Gastroesophageal sphincter (tissue), 3 donors: ENCODE results near the gene FBXL4.

Source experiments
- CTCF ChIP-seq, 4 experiments: fragments of 200-600 bp in 2 of 4; fragments of 450-650 bp in 2 of 4; sonication (generic) in 1 of 4; IDR thresholded peaks; one replicate each; pipeline ENCODE4 v1.5.1; 2017 to 2019; ENCODE audit warnings: antibody characterized with exemption in 4 of 4, mild to moderate bottlenecking in 2 of 4, moderate library complexity in 2 of 4
- EP300 ChIP-seq: sonication (generic); formaldehyde crosslinking; IDR thresholded peaks from one replicate; pipeline ENCODE4 v1.6.1; 2017; ENCODE audit warnings: antibody characterized with exemption, mild to moderate bottlenecking
- POLR2A ChIP-seq, 2 donors: fragments of 450-650 bp; IDR thresholded peaks; one replicate each; pipeline ENCODE4 v1.6.1; 2017; ENCODE audit warnings: antibody characterized with exemption in 2 of 2, mild to moderate bottlenecking in 2 of 2, moderate library complexity in 1 of 2
- POLR2AphosphoS5 ChIP-seq: sonication (generic); formaldehyde crosslinking; IDR thresholded peaks from one replicate; pipeline ENCODE4 v1.6.1; 2017; ENCODE audit warnings: antibody characterized with exemption

DNA sequence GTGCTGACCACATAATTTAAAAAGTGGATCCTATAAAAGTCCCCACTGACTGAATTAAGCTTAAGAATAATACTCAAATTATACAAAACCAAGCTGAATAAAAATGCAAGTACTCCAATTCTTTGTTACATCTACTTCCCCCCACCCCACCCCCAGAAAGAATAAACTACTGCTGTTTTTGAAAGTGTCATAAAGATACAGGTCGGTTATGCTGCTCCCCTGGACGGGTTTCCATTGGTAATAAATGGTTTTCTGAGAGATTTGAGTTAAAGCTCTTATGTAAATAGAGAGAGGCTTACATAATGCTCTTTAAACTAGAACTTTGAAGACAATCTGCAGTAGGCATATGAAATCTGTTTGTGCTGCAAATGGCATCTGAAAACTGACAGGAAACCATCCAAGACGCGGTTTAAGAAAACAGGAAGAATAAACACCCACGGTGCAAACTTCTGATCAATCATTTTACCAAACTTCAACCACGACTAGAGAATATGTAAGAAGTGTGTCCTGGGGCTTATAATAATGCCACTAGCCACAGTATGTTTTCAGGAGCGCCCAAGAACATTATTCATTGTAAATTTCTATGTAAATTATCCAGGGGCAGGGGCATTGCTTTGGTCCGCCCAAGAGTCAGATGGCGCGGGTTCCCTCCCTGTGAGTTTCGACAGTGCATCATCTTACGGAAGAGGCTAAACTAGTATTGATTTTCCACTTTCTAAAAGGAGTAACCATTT is 124.2 kb downstream of the FBXL4 start:
- TF ChIP-seq CTCF (IDR thresholded peaks at IDR 0.05) (no peak), POLR2A (IDR thresholded peaks at IDR 0.05) (no peak), POLR2AphosphoS5 (no peak), EP300 (no peak)
